Spleen (tissue), 7 donors: ENCODE measurements around the gene ANKRD6.

Experiments
- CTCF ChIP-seq, 11 experiments: fragments of 200-600 bp in 7 of 11; fragments of 450-650 bp in 4 of 11; sonication (generic) in 4 of 11; IDR thresholded peaks in 8 of 11; conservative IDR thresholded peaks in 3 of 11; 1 replicate in 7 of 11; 2 replicates in 4 of 11; pipeline versions ENCODE4 v1.4.0 to v1.8.0; 2016 to 2021; ENCODE audit warnings: antibody characterized with exemption in 11 of 11, inconsistent platforms in 4 of 11, mild to moderate bottlenecking in 1 of 11
- POLR2A ChIP-seq, 3 donors: fragments of 450-650 bp; IDR thresholded peaks; one replicate each; pipeline ENCODE4 v1.5.1; 2017; ENCODE audit warnings: antibody characterized with exemption in 3 of 3, mild to moderate bottlenecking in 1 of 3
- POLR2AphosphoS5 ChIP-seq, 3 donors: sonication (generic); formaldehyde crosslinking; IDR thresholded peaks; one replicate each; pipeline ENCODE4 v1.5.1; 2017; ENCODE audit warnings: antibody characterized with exemption in 3 of 3
- donor health status: DM: no; HTN: no; CAD: no; lungs with moderate emphysema.
- donor health status: DM: no; HTN: no; CAD: no.
- donor health status: DM: no; HTN: no; CAD: no.

- TF ChIP-seq CTCF (IDR thresholded peaks at IDR 0.05 in 8 of 11, conservative IDR thresholded peaks at IDR 0.05 in 3 of 11) (no peak), POLR2A (IDR thresholded peaks at IDR 0.05) (no peak), POLR2AphosphoS5 (IDR thresholded peaks at IDR 0.05) (no peak)
Measured at GRCh38 chr6:89630488-89630887, 197.5 kb downstream of the ANKRD6 start.
